ENCODE measurements around the gene SGTA. TPM values are rescaled to one million over a fixed set of nuclear protein-coding genes. Genes with fewer than 3 reads are reported as not detected.

The SGTA gene
- total RNA-seq, 1 experiment from 2014 or later = 109 TPM

- no peak for TF ChIP-seq ZBTB33 (IDR thresholded peaks at IDR 0.05; ENCODE audit: extremely low read depth, insufficient replicate concordance, low read length)
Measured at GRCh38 chr19:2807379-2808128, 24.5 kb upstream of the SGTA start (continued).

- Histone ChIP-seq H3K27ac (ENCODE audit: low read depth, low read length) (no peak overlapping the region), H3K4me1 (ENCODE audit: control insufficient read depth in 1 of 2, insufficient read depth in 2 of 2, low read length in 2 of 2) (no peaks in the 10 kb centered on the region), H2AFZ (ENCODE audit: low read depth, low read length, poor library complexity, severe bottlenecking) (no peak overlapping the region), H3K79me2 (ENCODE audit: insufficient read depth, low read length) (peaks cover 21% of the 10 kb centered on the region; the same call in 1 of the 2 replicates), H3K9ac (ENCODE audit: low read length) (no peak overlapping the region), H3K4me3 (replicated peaks in 1 of 2; ENCODE audit: low read depth in 1 of 2, low read length in 2 of 2) (no peak overlapping the region), H3K27me3 (ENCODE audit: insufficient read depth, low read length) (no peaks in the 10 kb centered on the region), H3K4me2 (ENCODE audit: low read length) (no peak overlapping the region), H3K9me2 (ENCODE audit: insufficient read depth) (no peaks in the 10 kb centered on the region), H4K20me1 (ENCODE audit: insufficient read depth) (no peaks in the 10 kb centered on the region), H3K36me3 (ENCODE audit: control insufficient read depth in 1 of 2, insufficient read depth in 2 of 2, low read length in 2 of 2) (peaks cover 25 to 50% of the 10 kb centered on the region in 2 experiments; a peak in 3 of 4 replicates), H3K9me3 (ENCODE audit: control insufficient read depth in 1 of 2, insufficient read depth in 1 of 2, low read depth in 1 of 2, low read length in 2 of 2) (no peaks in the 10 kb centered on the region)
- RAD21 ChIA-PET (ENCODE audit: low non-redundant PET in 1 of 2, low total read pairs in 2 of 2, uncharacterized antibody in 2 of 2, unreplicated experiment in 2 of 2) = no interaction called here
- CTCF ChIA-PET = no interaction called here
- POLR2A ChIA-PET = no interaction called here
- TF ChIP-seq CBX3 (IDR thresholded peaks at IDR 0.05; ENCODE audit: low read depth) = no peak
- TF ChIP-seq POLR2A (IDR thresholded peaks at IDR 0.05; ENCODE audit: borderline replicate concordance, extremely low read depth, insufficient read depth, insufficient read length) = no peak
- TF ChIP-seq FOSL1 (IDR thresholded peaks at IDR 0.05; ENCODE audit: low read depth) = no peak
- TF ChIP-seq JUND (IDR thresholded peaks at IDR 0.05) = no peak
- no peak for TF ChIP-seq TCF7L2 (IDR thresholded peaks at IDR 0.05; ENCODE audit: borderline replicate concordance, extremely low read depth, insufficient read depth, insufficient read length)
- TF ChIP-seq SRF (IDR thresholded peaks at IDR 0.05; ENCODE audit: low read depth) = no peak
- no peak for TF ChIP-seq POLR2AphosphoS5 (IDR thresholded peaks at IDR 0.05; ENCODE audit: low read depth, low read length)
- no peak for TF ChIP-seq SP1 (IDR thresholded peaks at IDR 0.05; ENCODE audit: low read depth)
- TF ChIP-seq YY1 (IDR thresholded peaks at IDR 0.05; ENCODE audit: extremely low read depth, insufficient replicate concordance, low read depth, low read length) = no peak
- no peak for TF ChIP-seq ZNF274 (IDR thresholded peaks at IDR 0.05; ENCODE audit: low read depth, low read length)
- no peak for TF ChIP-seq CEBPB (IDR thresholded peaks at IDR 0.05; ENCODE audit: low read depth)
- no peak for TF ChIP-seq CTCF (IDR thresholded peaks at IDR 0.05 in 2 of 3, conservative IDR thresholded peaks at IDR 0.05 in 1 of 3; ENCODE audit: borderline replicate concordance in 1 of 3, insufficient read depth in 1 of 3, low read depth in 2 of 3, low read length in 2 of 3)
- no peak for ATAC-seq
- no peak for DNase-seq (ENCODE audit: low read depth, low spot score)
- no TSS peak for BruUV-seq (replicated peaks)
- intact Hi-C loops (cut with micrococcal nuclease) = no loop called here
Measured at GRCh38 chr19:2806736-2807378, 23.8 kb upstream of the SGTA start.

Data from HCT116 (cell line).